ENCODE measurements around the gene DMXL1. TPM values are rescaled to one million over a fixed set of nuclear protein-coding genes. Genes with fewer than 3 reads are reported as not detected.

Gene DMXL1
- total RNA-seq, 1 experiment from 2014 or later, result 20.6 TPM

DNA sequence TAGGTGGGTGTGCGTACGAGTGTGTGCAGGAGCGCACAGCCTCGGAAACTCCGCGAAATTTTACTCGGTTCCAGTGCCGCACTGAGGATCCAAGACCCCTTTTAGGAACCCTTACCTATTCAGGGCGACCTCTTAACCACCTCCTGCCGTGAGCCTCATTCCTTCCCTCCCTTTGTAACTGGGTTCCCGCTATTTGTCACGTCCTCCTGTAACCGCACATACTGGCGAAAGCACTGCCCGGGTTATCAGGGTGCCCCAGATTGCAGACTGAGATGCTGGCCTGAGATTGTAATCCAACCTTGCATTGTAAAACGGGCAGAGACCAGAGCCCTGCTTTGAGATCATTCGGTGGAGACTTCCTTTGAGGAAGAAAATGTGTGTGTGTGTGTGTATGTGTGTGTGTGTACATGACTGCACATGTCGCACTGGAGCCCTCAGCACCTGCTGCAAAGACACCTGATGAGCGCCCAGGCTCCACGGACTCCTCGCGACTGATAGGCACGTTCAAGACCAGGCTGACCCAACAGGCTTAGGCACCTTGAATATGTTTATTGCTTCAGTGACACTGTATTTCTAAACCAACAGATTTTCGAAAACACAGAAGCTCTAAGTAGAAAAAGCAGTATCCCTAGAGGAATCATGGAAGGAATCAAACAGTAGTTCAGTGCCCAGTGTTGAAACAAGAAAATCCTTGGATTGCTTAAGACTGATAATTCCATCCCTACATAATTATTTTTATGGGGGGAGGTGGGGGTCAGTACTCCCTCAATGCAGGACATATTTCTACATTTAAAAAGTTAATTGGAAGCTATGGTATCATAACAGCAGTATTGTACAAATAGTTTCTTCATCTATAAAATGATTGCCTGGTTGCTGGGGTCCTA lies 198.4 kb downstream of the DMXL1 start:
- no peaks in the 10 kb centered on the region for H3K36me3 ChIP-seq (ENCODE audit: low read depth, low read length)
- peak overlapping the region; percentile 75 for H3K27ac ChIP-seq (ENCODE audit: low read length)
- H3K9me2 ChIP-seq (replicated peaks; ENCODE audit: low read length), result no peaks in the 10 kb centered on the region
- H4K20me1 ChIP-seq (ENCODE audit: low read length), result no peaks in the 10 kb centered on the region
- peak overlapping the region; percentile 95 for H3K4me2 ChIP-seq (ENCODE audit: low read length)
- CTCF ChIA-PET, result no interaction called here
- H3K27me3 ChIP-seq (ENCODE audit: low read length), result no peaks in the 10 kb centered on the region
- intact Hi-C loops (cut with micrococcal nuclease), result loop anchor here (2.0 to 5.0 kb wide), 4 partner anchors 55 to 247 kb away; partner anchors contain the start of gene DMXL1
- H3F3A ChIP-seq (ENCODE audit: low read length, unreplicated experiment), result no peaks in the 10 kb centered on the region
- TF ChIP-seq EZH2phosphoT487 (IDR thresholded peaks at IDR 0.05; ENCODE audit: borderline replicate concordance, low read length) (no peak), EZH2 (IDR thresholded peaks at IDR 0.05; ENCODE audit: low read length, unreplicated experiment) (no peak)
- TF ChIP-seq, protein P1, sequence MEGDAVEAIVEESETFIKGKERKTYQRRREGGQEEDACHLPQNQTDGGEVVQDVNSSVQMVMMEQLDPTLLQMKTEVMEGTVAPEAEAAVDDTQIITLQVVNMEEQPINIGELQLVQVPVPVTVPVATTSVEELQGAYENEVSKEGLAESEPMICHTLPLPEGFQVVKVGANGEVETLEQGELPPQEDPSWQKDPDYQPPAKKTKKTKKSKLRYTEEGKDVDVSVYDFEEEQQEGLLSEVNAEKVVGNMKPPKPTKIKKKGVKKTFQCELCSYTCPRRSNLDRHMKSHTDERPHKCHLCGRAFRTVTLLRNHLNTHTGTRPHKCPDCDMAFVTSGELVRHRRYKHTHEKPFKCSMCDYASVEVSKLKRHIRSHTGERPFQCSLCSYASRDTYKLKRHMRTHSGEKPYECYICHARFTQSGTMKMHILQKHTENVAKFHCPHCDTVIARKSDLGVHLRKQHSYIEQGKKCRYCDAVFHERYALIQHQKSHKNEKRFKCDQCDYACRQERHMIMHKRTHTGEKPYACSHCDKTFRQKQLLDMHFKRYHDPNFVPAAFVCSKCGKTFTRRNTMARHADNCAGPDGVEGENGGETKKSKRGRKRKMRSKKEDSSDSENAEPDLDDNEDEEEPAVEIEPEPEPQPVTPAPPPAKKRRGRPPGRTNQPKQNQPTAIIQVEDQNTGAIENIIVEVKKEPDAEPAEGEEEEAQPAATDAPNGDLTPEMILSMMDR (conservative IDR thresholded peaks at IDR 0.05; ENCODE audit: low read depth, low read length), result no peak
- peaks cover 37% of the 10 kb centered on the region for H3K79me2 ChIP-seq (ENCODE audit: low read length)
- H3K4me1 ChIP-seq (ENCODE audit: insufficient read depth, low read length), result peaks cover 45% of the 10 kb centered on the region
- H3K4me3 ChIP-seq (ENCODE audit: low read length), result peak overlapping the region; percentile 93
- peak overlapping the region; percentile 98 for H2AFZ ChIP-seq (ENCODE audit: low read length)
- H3K9me3 ChIP-seq (ENCODE audit: low read length), result no peaks in the 10 kb centered on the region
- POLR2A ChIA-PET (ENCODE audit: unreplicated experiment), result no interaction called here
- DNase-seq, result peak; percentile 38
- ATAC-seq, result peak; percentile 0
- H3K9ac ChIP-seq (ENCODE audit: low read length), result peak overlapping the region; percentile 94
- BruUV-seq (replicated peaks), result TSS peak; percentile 66

DNA sequence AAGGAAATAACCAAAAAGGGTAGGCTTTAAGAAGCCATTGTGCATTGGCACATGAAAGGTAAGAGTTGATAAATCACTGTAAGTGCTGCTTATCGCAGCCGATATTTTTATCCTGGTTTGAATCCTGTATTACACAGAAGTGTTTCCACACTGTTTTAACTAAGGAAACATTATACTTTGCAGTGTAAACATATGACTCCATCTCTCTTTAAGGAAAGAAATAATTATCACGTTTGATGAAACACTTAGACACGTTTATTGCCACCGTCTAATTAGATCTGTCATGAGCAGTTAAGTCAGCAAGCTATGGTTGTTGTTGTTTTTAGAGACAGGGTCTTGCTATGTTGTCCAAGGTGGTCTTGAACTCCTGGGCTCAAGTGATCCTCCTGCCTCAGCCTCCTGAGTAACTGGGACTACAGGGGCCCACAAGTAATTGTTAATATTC lies 199.3 kb downstream of the DMXL1 start:
- ChIA-PET POLR2A (ENCODE audit: unreplicated experiment) (no interaction called here), CTCF (no interaction called here)
- TF ChIP-seq, protein P1 (conservative IDR thresholded peaks at IDR 0.05; ENCODE audit: low read depth, low read length), result no peak
- TF ChIP-seq EZH2 (IDR thresholded peaks at IDR 0.05; ENCODE audit: low read length, unreplicated experiment) (no peak), EZH2phosphoT487 (IDR thresholded peaks at IDR 0.05; ENCODE audit: borderline replicate concordance, low read length) (no peak)
- no peaks in the 10 kb centered on the region for H3K27me3 ChIP-seq (ENCODE audit: low read length)
- H3K9ac ChIP-seq (ENCODE audit: low read length), result no peak overlapping the region
- peaks cover 53% of the 10 kb centered on the region for H3K4me1 ChIP-seq (ENCODE audit: insufficient read depth, low read length)
- H3K79me2 ChIP-seq (ENCODE audit: low read length), result peaks cover 37% of the 10 kb centered on the region
- H3K4me3 ChIP-seq (ENCODE audit: low read length), result peak overlapping the region; percentile 93
- no peaks in the 10 kb centered on the region for H4K20me1 ChIP-seq (ENCODE audit: low read length)
- H2AFZ ChIP-seq (ENCODE audit: low read length), result no peak overlapping the region
- no peaks in the 10 kb centered on the region for H3K9me2 ChIP-seq (replicated peaks; ENCODE audit: low read length)
- no peaks in the 10 kb centered on the region for H3K36me3 ChIP-seq (ENCODE audit: low read depth, low read length)
- intact Hi-C loops (cut with micrococcal nuclease), result no loop called here
- no TSS peak for BruUV-seq (replicated peaks)
- H3K4me2 ChIP-seq (ENCODE audit: low read length), result peak overlapping the region; percentile 95
- DNase-seq (no peak), ATAC-seq (no peak)
- peaks cover 5% of the 10 kb centered on the region for H3F3A ChIP-seq (ENCODE audit: low read length, unreplicated experiment)
- no peak overlapping the region for H3K27ac ChIP-seq (ENCODE audit: low read length)
- no peaks in the 10 kb centered on the region for H3K9me3 ChIP-seq (ENCODE audit: low read length)
